Osteoblast (primary cell): Measurements from ENCODE around the gene FTO. TPM values are rescaled to one million over a fixed set of nuclear protein-coding genes. Genes with fewer than 3 reads are reported as not detected.

ENCODE experiments used
- DNase-seq: peaks from one replicate; pipeline ENCODE4 v3.0.0; 2011; ENCODE audit warnings: low spot score, mixed read lengths; ENCODE audit not compliant: insufficient read length; ENCODE audit errors: missing footprints
- H2AFZ ChIP-seq: 2 replicates; pipeline ENCODE4 v1.6.0; 2011; ENCODE audit warnings: mild to moderate bottlenecking, low read length
- H3K27ac ChIP-seq: 2 replicates; pipeline ENCODE4 v1.5.1; 2011; ENCODE audit warnings: mild to moderate bottlenecking, low read depth, low read length, moderate library complexity
- H3K27me3 ChIP-seq: 2 replicates; pipeline ENCODE4 v1.6.0; 2012; ENCODE audit warnings: mild to moderate bottlenecking, control low read depth, inconsistent platforms, low read length, moderate library complexity; ENCODE audit not compliant: insufficient read depth
- H3K36me3 ChIP-seq: 2 replicates; pipeline ENCODE4 v1.5.1; 2011; ENCODE audit warnings: mild to moderate bottlenecking, low read length, control low read depth, moderate library complexity; ENCODE audit not compliant: insufficient read depth
- H3K4me1 ChIP-seq: 2 replicates; pipeline ENCODE4 v1.5.1; 2011; ENCODE audit warnings: mild to moderate bottlenecking, low read length, control low read depth, moderate library complexity; ENCODE audit not compliant: insufficient read depth
- H3K4me2 ChIP-seq: 2 replicates; pipeline ENCODE4 v1.6.0; 2011; ENCODE audit warnings: mild to moderate bottlenecking, low read length; ENCODE audit not compliant: insufficient read depth
- H3K4me3 ChIP-seq: fragments of 200-600 bp; sonication (generic); 3 replicates; pipeline ENCODE4 v1.5.1; 2012; ENCODE audit warnings: mild to moderate bottlenecking, low read length, inconsistent platforms; ENCODE audit not compliant: insufficient read depth
- H3K79me2 ChIP-seq: 2 replicates; pipeline ENCODE4 v1.6.0; 2012; ENCODE audit warnings: mild to moderate bottlenecking, low read length, control low read depth, inconsistent platforms; ENCODE audit not compliant: insufficient read depth
- H3K9me3 ChIP-seq: 2 replicates; pipeline ENCODE4 v1.5.1; 2011; ENCODE audit warnings: low read depth, low read length, control low read depth
- H4K20me1 ChIP-seq: 2 replicates; pipeline ENCODE4 v1.6.0; 2012; ENCODE audit warnings: mild to moderate bottlenecking, low read length, control low read depth; ENCODE audit not compliant: insufficient read depth
- CTCF ChIP-seq: IDR thresholded peaks from 2 replicates; pipeline ENCODE4 v1.5.1; 2011; ENCODE audit warnings: mild to moderate bottlenecking, low read depth, low read length, moderate library complexity; ENCODE audit errors: extremely low read depth
- total RNA-seq: library from RNA; depleted of rRNA; stranded (reverse); fragments of >200 nt; gene quantifications from 2 replicates; pipeline ENCODE4 v1.2.3, GENCODE V29; 2012

Gene FTO
- total RNA-seq, 1 donor = 152 TPM

DNA sequence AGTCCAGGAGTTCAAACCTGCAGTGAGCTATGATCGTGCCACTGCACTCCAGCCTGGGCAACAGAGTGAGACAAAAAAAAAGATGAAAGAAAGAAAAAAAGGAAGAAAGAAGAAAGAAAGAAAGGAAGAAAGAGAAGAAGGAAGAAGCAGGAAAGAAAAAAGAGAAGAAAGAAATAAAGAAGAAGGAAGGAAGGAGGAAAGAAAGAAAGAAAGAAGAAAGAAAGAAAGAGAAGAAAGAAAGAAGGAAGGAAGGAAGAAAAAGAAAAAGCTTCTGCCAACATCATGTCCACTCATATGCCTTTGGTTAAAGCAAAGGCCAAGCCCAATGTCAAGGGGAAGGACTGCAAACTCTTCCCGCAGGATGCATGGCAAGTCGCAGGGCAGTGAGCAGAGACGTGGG is 439.5 kb downstream of the FTO start:
- H3K27ac ChIP-seq = no peak overlapping the region
- H3K9me3 ChIP-seq = no peaks in the 10 kb centered on the region
- H3K36me3 ChIP-seq = no peaks in the 10 kb centered on the region
- no peaks in the 10 kb centered on the region for H3K79me2 ChIP-seq
- DNase-seq = no peak
- H3K27me3 ChIP-seq = no peaks in the 10 kb centered on the region
- no peak overlapping the region for H3K4me3 ChIP-seq
- H4K20me1 ChIP-seq = no peaks in the 10 kb centered on the region
- H3K4me1 ChIP-seq = no peaks in the 10 kb centered on the region
- no peak overlapping the region for H3K4me2 ChIP-seq
- TF ChIP-seq CTCF = no peak
- H2AFZ ChIP-seq = no peak overlapping the region

- Histone ChIP-seq H3K9me3 (no peaks in the 10 kb centered on the region), H3K79me2 (no peaks in the 10 kb centered on the region), H3K4me3 (no peak overlapping the region), H2AFZ (no peak overlapping the region), H3K27me3 (no peaks in the 10 kb centered on the region), H3K27ac (no peak overlapping the region), H3K4me2 (no peak overlapping the region), H3K36me3 (no peaks in the 10 kb centered on the region), H3K4me1 (no peaks in the 10 kb centered on the region), H4K20me1 (no peaks in the 10 kb centered on the region)
- no peak for DNase-seq
- TF ChIP-seq CTCF = no peak
Measured at GRCh38 chr16:54143934-54144571, 440.1 kb downstream of the FTO start.

GRCh38 chr16:54144572-54144947 is 440.6 kb downstream of the FTO start:
- no peak overlapping the region for H3K4me3 ChIP-seq
- no peak overlapping the region for H3K4me2 ChIP-seq
- no peak for TF ChIP-seq CTCF
- H4K20me1 ChIP-seq = no peaks in the 10 kb centered on the region
- no peaks in the 10 kb centered on the region for H3K27me3 ChIP-seq
- no peaks in the 10 kb centered on the region for H3K36me3 ChIP-seq
- no peak overlapping the region for H2AFZ ChIP-seq
- H3K9me3 ChIP-seq = no peaks in the 10 kb centered on the region
- H3K4me1 ChIP-seq = no peaks in the 10 kb centered on the region
- DNase-seq = no peak
- no peak overlapping the region for H3K27ac ChIP-seq
- no peaks in the 10 kb centered on the region for H3K79me2 ChIP-seq

- H2AFZ ChIP-seq = no peak overlapping the region
- no peaks in the 10 kb centered on the region for H3K79me2 ChIP-seq
- no peaks in the 10 kb centered on the region for H3K36me3 ChIP-seq
- TF ChIP-seq CTCF = no peak
- no peaks in the 10 kb centered on the region for H4K20me1 ChIP-seq
- H3K27ac ChIP-seq = no peak overlapping the region
- H3K9me3 ChIP-seq = no peaks in the 10 kb centered on the region
- H3K4me3 ChIP-seq = no peak overlapping the region
- peaks cover 8% of the 10 kb centered on the region for H3K27me3 ChIP-seq
- no peaks in the 10 kb centered on the region for H3K4me1 ChIP-seq
- DNase-seq = no peak
- no peak overlapping the region for H3K4me2 ChIP-seq
Measured at GRCh38 chr16:54145881-54146280, 441.9 kb downstream of the FTO start.
